Dendritic cell treated with granulocyte-macrophage colony-stimulating factor and Interleukin-4, amounts not matched to agents 40 ng/mL and 50 ng/mL, for 4 days (primary cell): Measurements from ENCODE around the gene ICA1.

Experiments
- H3K27ac Mint-ChIP-seq: one replicate; pipeline ENCODE4 v1.8.0; 2022; ENCODE audit warnings: mild to moderate bottlenecking, mixed read lengths
- H3K27me3 Mint-ChIP-seq: one replicate; pipeline ENCODE4 v1.8.0; 2022; ENCODE audit warnings: mild to moderate bottlenecking, mixed read lengths
- H3K36me3 Mint-ChIP-seq: one replicate; pipeline ENCODE4 v1.8.0; 2022; ENCODE audit warnings: low read depth, mixed read lengths
- H3K4me1 Mint-ChIP-seq: one replicate; pipeline ENCODE4 v1.8.0; 2022; ENCODE audit warnings: low read depth, mixed read lengths
- H3K4me3 Mint-ChIP-seq: one replicate; pipeline ENCODE4 v1.8.0; 2022; ENCODE audit warnings: mild to moderate bottlenecking, moderate library complexity, mixed read lengths
- H3K9me3 Mint-ChIP-seq: one replicate; pipeline ENCODE4 v1.8.0; 2022; ENCODE audit warnings: mixed read lengths
- intact Hi-C: fragments of 100-400 bp; cut with micrococcal nuclease; formaldehyde crosslinking; loops from one replicate; pipeline ENCODE4 v1.15.0; 2022

Gene ICA1

DNA sequence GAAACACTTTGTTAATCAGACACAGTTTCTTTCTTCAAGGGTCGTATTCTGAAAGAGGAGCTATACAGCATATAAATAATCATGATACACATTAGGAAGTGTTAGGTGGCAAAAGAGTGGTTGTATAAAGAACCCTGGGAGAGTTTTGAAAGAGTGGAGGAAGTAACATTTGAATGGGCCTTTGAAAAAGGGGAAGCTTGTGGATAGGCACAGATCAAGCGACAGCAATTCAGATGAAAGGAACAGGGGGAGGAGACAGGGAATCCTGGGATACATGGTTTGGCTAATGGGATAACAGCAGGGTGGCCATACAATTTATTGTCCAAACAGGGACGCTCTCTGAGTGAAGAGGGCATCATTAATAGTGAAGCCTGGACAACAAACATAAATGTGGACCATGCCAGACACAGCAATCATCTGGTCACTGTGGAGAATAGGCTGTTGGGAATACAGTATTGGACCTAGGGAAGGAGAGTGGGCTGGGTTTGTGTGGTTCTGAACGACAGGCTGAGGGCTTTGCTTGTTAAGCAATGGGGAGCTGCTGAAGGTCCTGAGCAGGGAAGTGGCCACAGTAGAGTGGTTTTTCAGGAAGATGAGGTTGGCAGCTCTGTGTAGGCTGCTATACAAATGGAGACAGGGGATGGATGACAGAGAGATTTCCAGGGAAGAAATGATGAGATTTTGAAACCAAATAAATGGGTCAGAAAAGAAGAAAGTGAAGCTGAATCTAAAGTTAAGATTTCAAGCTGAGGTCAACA lies 75.9 kb downstream of the ICA1 start:
- Mint-ChIP-seq H3K27me3 (no peaks in the 10 kb centered on the region), H3K4me3 (no peak overlapping the region), H3K36me3 (no peaks in the 10 kb centered on the region), H3K4me1 (peaks cover 11% of the 10 kb centered on the region), H3K27ac (peak overlapping the region; percentile 2), H3K9me3 (no peaks in the 10 kb centered on the region)
- intact Hi-C loops, result no loop called here

DNA sequence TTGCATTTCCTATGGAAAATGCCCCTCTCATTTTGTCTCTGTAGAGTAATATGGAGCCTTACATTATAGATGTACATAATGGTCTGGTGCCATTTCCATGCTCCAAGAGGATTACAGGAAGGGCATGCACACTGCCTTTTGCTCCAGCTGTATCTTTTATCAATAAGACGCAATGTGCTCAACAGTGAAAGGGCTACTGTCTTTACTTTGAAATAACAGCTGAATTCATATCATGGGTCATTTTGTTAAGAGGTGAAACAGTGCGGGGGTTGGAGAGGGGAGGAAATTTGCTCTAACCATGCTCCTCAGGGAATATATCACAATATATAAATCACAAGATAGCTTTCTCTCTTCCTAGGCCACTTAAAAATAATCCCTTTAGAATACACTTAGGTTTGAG lies 77.7 kb downstream of the ICA1 start:
- H3K9me3 Mint-ChIP-seq, result no peaks in the 10 kb centered on the region
- H3K4me3 Mint-ChIP-seq, result no peak overlapping the region
- no peak overlapping the region for H3K27ac Mint-ChIP-seq
- intact Hi-C loops, result no loop called here
- H3K36me3 Mint-ChIP-seq, result no peaks in the 10 kb centered on the region
- H3K4me1 Mint-ChIP-seq, result peaks cover 18% of the 10 kb centered on the region
- no peaks in the 10 kb centered on the region for H3K27me3 Mint-ChIP-seq

DNA sequence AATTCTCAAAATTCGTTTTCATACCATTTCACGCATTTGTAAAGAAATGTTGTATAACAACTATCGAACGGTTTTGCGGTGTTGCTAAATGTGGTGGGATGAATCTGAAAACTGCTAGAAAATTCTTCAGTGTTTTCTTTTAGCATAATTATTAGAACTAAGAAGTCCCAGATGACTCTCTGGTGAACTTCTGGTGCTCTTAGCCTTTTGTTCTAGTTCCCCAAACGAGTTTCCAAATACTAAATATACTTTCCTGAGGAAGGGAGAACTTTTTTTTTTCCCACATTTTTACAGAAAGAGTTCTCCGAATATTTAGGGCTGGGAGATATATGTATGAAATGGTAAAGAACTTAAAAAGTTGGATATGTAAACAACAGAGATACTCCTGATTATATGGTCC lies 82.5 kb downstream of the ICA1 start:
- no peaks in the 10 kb centered on the region for H3K36me3 Mint-ChIP-seq
- H3K27me3 Mint-ChIP-seq, result no peaks in the 10 kb centered on the region
- H3K9me3 Mint-ChIP-seq, result no peaks in the 10 kb centered on the region
- peaks cover 45% of the 10 kb centered on the region for H3K4me1 Mint-ChIP-seq
- intact Hi-C loops, result no loop called here
- no peak overlapping the region for H3K27ac Mint-ChIP-seq
- H3K4me3 Mint-ChIP-seq, result no peak overlapping the region

DNA sequence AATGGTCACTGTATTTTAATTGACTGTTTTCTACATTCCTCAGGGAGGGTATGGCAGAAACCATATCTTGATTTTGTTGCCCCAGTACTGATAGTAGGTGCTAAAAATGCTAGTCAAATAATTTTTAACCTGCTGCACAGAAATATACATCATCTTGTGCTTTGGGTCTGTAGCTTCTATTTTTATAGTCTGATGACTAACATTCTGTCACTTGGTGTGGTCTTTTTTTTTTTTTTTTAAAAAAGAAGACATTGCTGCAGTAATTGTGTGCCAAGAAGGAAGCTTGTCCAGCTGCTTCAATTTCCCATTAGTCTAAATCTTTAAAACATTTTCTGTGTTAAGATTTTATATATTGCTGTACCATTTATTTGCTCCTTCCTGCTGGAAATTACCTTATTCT lies 83.6 kb downstream of the ICA1 start:
- no peaks in the 10 kb centered on the region for H3K27me3 Mint-ChIP-seq
- no peaks in the 10 kb centered on the region for H3K36me3 Mint-ChIP-seq
- no peaks in the 10 kb centered on the region for H3K9me3 Mint-ChIP-seq
- no peak overlapping the region for H3K4me3 Mint-ChIP-seq
- intact Hi-C loops, result no loop called here
- H3K27ac Mint-ChIP-seq, result peak overlapping the region; percentile 61
- peaks cover 51% of the 10 kb centered on the region for H3K4me1 Mint-ChIP-seq

DNA sequence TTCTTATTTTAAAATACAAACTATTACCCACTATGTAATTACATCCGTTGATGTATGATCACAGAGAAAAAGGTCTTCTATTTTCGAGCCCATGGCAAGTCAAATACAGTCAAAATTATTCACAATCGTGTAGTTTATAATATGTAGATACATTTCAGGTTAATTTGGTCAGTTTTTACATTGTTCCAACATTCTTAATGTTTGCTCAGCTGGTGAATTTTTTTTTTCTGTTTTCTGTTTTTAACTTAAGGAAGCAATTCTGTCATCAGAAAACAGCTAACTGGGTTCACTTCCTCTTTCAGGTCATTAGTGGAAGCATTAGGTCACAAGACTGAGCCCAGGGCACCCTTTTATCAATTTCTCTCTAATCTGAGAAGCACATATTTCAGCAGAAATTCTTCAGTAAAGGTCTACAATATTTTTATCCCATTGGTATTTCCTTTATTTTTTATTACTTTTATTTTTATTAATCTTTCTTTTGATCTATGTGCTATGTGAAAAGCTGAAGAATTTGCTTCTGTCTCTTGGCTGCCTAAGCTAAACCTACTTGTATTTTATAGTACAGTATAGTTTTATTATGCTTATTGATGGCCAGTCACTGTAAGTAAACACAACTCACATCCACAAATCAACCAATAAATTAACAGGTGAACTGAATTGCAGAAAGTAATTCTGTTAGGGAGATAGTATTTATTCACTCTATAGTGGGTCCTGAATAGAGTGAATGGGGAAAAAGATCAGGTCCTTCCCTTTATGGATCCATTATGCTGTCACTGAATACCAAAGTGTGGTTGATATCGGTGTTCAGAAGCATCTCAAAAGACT lies 84.6 kb downstream of the ICA1 start:
- Mint-ChIP-seq H3K4me1 (peaks cover 51% of the 10 kb centered on the region), H3K36me3 (no peaks in the 10 kb centered on the region), H3K27me3 (no peaks in the 10 kb centered on the region), H3K9me3 (no peaks in the 10 kb centered on the region), H3K27ac (peak overlapping the region; percentile 61), H3K4me3 (no peak overlapping the region)
- intact Hi-C loops, result no loop called here

DNA sequence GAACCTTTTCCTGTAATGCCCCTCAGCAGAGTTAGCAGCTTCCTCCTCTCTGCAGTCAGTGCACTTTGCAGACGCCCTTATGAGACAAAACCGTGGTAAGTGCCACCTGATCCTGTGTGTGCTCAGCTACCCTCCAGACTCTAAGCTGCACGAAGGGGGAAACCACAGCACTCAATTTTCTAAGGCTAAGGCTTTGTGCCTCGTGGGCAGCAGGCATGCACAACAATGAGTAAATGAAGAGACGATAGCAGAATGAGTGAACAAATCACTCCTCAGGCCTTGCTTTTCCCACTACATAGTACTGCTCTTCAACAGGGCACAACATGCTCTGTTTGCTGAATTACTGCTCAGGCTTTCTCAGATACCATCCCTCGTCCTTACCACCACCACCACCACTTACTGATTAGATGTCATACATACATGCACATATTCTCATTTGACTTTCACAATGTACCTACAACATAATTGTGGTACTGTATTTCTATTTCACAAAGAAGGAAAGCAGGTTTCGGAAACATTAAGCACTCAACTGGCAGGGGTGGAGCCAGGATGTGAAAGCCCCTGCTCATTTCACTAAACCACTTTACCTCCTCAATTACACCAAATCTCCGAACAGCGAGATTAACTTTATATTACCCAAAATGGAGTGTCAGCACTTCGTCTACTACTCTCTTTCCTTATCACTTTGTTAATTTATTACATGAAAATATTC lies 85.4 kb downstream of the ICA1 start:
- H3K27ac Mint-ChIP-seq, result peak overlapping the region; percentile 44
- H3K4me1 Mint-ChIP-seq, result peaks cover 51% of the 10 kb centered on the region
- no peaks in the 10 kb centered on the region for H3K27me3 Mint-ChIP-seq
- H3K4me3 Mint-ChIP-seq, result peak overlapping the region; percentile 1
- no peaks in the 10 kb centered on the region for H3K36me3 Mint-ChIP-seq
- intact Hi-C loops, result no loop called here
- no peaks in the 10 kb centered on the region for H3K9me3 Mint-ChIP-seq

DNA sequence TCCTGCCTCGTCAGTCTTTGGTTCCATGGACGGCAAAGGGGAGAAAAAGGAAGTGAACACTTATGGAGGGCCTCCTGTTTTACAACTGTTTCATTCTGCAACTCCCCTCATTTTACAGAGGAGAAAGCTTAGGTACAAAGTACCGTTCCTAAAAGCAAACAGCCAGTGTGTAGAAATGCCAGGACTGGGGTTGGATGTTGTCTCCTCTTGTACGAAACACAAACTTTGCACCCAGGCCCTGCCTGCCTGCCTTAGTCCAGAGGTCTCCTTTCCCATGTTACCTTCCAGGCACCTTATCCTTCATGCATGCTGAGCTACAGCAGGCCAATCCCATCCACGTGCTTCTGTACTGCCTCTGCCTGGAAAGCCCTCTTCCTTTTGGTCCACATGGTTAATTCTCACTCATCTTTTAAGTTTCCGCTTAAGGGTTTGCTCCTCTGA lies 86.0 kb downstream of the ICA1 start:
- H3K4me3 Mint-ChIP-seq, result peak overlapping the region; percentile 1
- H3K9me3 Mint-ChIP-seq, result no peaks in the 10 kb centered on the region
- H3K4me1 Mint-ChIP-seq, result peaks cover 51% of the 10 kb centered on the region
- no peaks in the 10 kb centered on the region for H3K36me3 Mint-ChIP-seq
- H3K27ac Mint-ChIP-seq, result peak overlapping the region; percentile 44
- intact Hi-C loops, result no loop called here
- no peaks in the 10 kb centered on the region for H3K27me3 Mint-ChIP-seq

DNA sequence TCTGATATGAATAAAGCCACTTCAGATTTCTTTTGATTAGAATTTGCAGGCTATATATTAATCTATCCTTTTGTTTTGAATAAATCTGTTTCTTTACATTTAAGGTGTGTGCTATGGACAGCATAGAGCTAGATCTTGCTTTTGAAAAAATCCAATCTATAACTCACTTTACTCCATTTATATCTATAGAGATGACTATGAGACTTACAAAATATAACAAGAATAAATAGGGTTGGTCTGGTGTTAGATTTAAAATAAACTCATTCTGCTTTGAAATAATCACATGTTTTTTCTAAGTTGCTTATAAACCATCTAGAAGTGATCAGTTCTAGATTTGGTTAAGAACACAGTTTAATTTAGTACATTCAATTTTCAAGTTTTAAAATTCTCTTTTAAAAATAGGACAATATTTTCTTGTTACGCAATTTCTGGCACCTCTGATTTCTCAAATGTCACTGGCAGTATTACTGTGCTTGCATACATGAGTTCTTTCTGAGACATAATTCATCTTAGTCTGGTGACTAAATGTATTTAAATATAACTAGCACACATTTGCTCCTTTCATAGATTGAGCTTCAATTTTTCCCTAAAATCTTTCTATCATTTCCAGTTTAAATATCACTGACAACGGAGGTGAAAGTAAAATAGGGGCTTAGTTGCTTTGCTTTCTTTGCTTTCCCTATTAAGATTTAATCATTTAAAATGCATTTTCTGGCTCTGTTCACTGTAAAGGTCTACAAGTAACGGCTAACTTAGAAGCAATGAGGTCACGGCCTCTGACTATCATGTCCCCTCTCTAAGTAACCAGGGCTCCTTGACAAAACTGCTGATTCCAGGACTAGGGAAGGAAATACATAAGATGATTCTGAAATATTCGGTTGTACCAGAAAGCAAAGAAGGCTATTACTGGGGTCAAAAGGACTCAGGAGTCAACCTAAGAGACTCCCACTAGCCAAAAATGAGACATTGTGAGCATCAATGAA lies 89.3 kb downstream of the ICA1 start:
- Mint-ChIP-seq H3K4me1 (peaks cover 31% of the 10 kb centered on the region), H3K27me3 (no peaks in the 10 kb centered on the region), H3K27ac (no peak overlapping the region), H3K9me3 (no peaks in the 10 kb centered on the region), H3K4me3 (no peak overlapping the region), H3K36me3 (no peaks in the 10 kb centered on the region)
- intact Hi-C loops, result no loop called here

DNA sequence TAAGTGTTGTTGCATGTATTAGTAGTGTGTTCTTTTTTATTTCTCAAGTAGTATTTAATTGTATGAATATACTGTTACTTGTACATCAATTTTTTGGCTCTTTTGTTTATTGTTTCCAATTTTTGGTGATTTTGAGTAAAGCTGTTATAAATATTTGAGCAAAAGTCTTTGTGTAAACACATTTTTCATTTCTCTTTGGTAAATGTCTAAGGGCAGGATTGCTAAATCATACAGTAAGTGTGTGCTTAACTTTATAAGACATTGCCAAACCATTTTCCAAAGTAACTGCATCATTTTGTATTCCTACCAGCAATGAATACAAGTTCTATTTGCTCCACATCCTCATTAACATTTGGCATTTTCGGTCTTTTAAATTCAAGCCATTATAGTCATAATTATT lies 92.8 kb downstream of the ICA1 start:
- Mint-ChIP-seq H3K27ac (no peak overlapping the region), H3K36me3 (no peaks in the 10 kb centered on the region), H3K4me3 (no peak overlapping the region), H3K4me1 (peaks cover 6% of the 10 kb centered on the region), H3K9me3 (no peaks in the 10 kb centered on the region), H3K27me3 (no peaks in the 10 kb centered on the region)
- intact Hi-C loops, result no loop called here

DNA sequence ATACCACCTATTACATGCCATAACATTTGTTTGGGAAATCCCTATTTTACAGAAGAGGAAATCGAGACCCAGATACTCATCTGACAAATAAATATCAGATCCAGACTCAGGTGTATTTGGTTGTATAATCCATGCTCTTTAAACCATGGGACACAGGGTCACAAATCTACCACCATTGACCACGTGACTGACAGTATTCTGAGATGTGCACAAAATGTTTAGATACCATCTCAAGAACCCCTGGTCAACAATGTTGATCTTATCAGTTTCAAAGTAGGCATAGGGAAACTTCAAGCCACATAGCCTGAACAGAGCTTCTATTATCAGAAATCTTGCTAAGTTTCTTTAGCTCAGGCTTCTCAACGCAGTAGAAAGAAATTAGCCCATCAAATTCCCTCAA lies 93.6 kb downstream of the ICA1 start:
- Mint-ChIP-seq H3K9me3 (no peaks in the 10 kb centered on the region), H3K36me3 (no peaks in the 10 kb centered on the region), H3K27ac (no peak overlapping the region), H3K4me3 (no peak overlapping the region), H3K27me3 (no peaks in the 10 kb centered on the region), H3K4me1 (no peaks in the 10 kb centered on the region)
- intact Hi-C loops, result no loop called here

DNA sequence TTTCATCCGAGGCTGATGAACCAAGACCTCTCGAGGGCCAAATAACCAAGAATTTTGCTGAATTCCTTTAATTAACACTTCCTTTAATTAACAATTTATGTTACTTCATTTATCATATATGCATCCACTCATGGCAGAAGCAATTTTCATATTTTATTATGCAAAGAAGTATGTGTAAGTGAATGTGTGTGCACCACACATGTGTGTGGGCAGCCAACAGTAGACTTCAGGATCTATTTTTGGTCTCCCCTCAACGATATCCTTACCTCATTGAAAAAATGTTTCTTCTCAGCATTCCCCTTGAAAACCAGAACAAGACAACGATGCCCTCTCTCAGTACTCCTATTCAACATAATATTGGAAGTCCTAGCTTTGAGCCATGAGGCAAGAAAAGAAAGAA lies 96.8 kb downstream of the ICA1 start:
- no peak overlapping the region for H3K4me3 Mint-ChIP-seq
- H3K36me3 Mint-ChIP-seq, result no peaks in the 10 kb centered on the region
- intact Hi-C loops, result no loop called here
- no peaks in the 10 kb centered on the region for H3K9me3 Mint-ChIP-seq
- H3K4me1 Mint-ChIP-seq, result peaks cover 11% of the 10 kb centered on the region
- H3K27me3 Mint-ChIP-seq, result no peaks in the 10 kb centered on the region
- H3K27ac Mint-ChIP-seq, result no peak overlapping the region

DNA sequence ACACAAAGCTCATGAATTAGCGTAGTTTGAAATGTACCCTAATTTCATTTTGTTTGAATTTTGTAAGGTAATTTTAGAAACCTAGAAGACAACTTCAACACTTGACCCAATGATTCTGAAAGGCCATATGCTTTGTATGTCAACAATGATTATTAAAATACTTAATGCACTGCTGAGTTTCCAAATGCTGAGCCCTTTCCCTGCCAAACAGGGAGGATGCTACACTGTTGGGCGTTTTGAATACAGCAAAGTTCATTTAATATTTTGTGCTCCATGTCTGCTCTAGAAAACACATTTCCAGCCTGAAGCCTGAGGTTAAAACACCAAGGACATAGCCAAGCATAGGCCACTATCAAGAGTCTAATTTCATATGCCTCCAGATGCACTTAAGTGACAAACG lies 99.8 kb downstream of the ICA1 start:
- H3K4me1 Mint-ChIP-seq, result peaks cover 11% of the 10 kb centered on the region
- H3K4me3 Mint-ChIP-seq, result no peak overlapping the region
- intact Hi-C loops, result no loop called here
- no peaks in the 10 kb centered on the region for H3K27me3 Mint-ChIP-seq
- no peaks in the 10 kb centered on the region for H3K9me3 Mint-ChIP-seq
- no peak overlapping the region for H3K27ac Mint-ChIP-seq
- no peaks in the 10 kb centered on the region for H3K36me3 Mint-ChIP-seq

DNA sequence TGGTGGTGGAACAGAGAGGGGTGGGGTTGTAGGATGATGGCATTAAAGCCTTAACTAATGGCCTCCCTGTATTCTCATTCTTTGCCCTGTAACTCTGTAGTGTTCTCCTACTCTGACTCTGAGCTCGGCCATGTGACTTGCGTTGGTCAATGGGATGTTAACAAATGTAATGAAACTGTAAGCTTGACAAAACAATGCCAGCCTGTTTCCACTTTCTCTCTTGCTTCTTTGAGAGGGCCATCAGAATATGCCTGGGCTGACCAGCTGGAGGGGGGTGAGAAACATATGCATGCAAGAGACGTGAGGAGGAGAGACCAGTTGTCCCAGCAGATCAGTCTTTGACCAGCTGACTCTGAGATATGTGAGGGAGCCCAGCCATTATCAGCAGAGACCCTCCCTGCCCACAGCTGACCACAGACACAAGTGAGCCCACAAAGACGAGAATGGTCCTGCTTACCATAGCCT lies 100.6 kb downstream of the ICA1 start:
- peaks cover 11% of the 10 kb centered on the region for H3K4me1 Mint-ChIP-seq
- no peaks in the 10 kb centered on the region for H3K36me3 Mint-ChIP-seq
- H3K27me3 Mint-ChIP-seq, result no peaks in the 10 kb centered on the region
- no peak overlapping the region for H3K27ac Mint-ChIP-seq
- H3K4me3 Mint-ChIP-seq, result no peak overlapping the region
- intact Hi-C loops, result no loop called here
- no peaks in the 10 kb centered on the region for H3K9me3 Mint-ChIP-seq
